Erythroblast (primary cell): Measurements from ENCODE around the gene PRLR.

Source experiments
- GATA1 ChIP-seq: IDR thresholded peaks from 2 replicates; pipeline ENCODE4 v1.6.1; 2011; ENCODE audit warnings: low read depth, mild to moderate bottlenecking, control low read depth, low read length, moderate library complexity
- POLR2A ChIP-seq: IDR thresholded peaks from 2 replicates; pipeline ENCODE4 v1.6.1; 2011; ENCODE audit warnings: mild to moderate bottlenecking, low read length

GRCh38 chr5:35188031-35188457 is 42.2 kb downstream of the PRLR start:
- no peak for TF ChIP-seq POLR2A
- TF ChIP-seq GATA1: no peak
